SK-N-SH (cell line): ENCODE measurements around the gene LYG2. TPM values are rescaled to one million over a fixed set of nuclear protein-coding genes. Genes with fewer than 3 reads are reported as not detected.

Experiments
- CTCF ChIA-PET: fragments of 300-600, 350-600 bp; formaldehyde crosslinking; extraction: SDS; loops from one replicate; lab custom pipeline; 2021; lab: Yijun Ruan, JAX
- POLR2A ChIA-PET: fragments of 350-600 bp; sonication (Branson Sonifier 250); formaldehyde crosslinking; extraction: SDS; loops from one replicate; lab custom pipeline; 2020; ENCODE audit warnings: antibody characterized with exemption, inconsistent platforms; lab: Yijun Ruan, JAX
- DNase-seq: peaks from one replicate; pipeline ENCODE4 v3.0.0; 2012
- H2AFZ ChIP-seq: fragments of 200-600 bp; sonication (generic); 2 replicates; pipeline ENCODE4 v1.8.1; 2016; ENCODE audit warnings: antibody characterized with exemption, mild to moderate bottlenecking, low read depth
- H3F3A ChIP-seq: fragments of 200-600 bp; sonication (generic); replicated peaks from 2 replicates; pipeline ENCODE3; 2016; ENCODE audit warnings: antibody characterized with exemption, mild to moderate bottlenecking; ENCODE audit not compliant: insufficient read depth
- H3K27ac ChIP-seq, 2 experiments: fragments of 200-500 bp in 1 of 2; fragments of 200-600 bp in 1 of 2; sonication (Bioruptor generic) in 1 of 2; sonication (generic), shearing (Covaris generic) in 1 of 2; 2 replicates each; pipeline versions ENCODE4 v1.5.1 to v1.6.1; 2014 to 2016; ENCODE audit warnings: low read depth in 2 of 2, inconsistent platforms in 1 of 2, low read length in 1 of 2, mild to moderate bottlenecking in 1 of 2, mixed read lengths in 1 of 2
- H3K27me3 ChIP-seq: fragments of 200-600 bp; sonication (generic), shearing (Covaris generic); 2 replicates; pipeline ENCODE4 v1.6.1; 2016; ENCODE audit warnings: mixed run types; ENCODE audit not compliant: insufficient read depth
- H3K36me3 ChIP-seq, 2 experiments: fragments of 200-500 bp in 1 of 2; fragments of 200-600 bp in 1 of 2; sonication (Bioruptor generic) in 1 of 2; sonication (generic) in 1 of 2; replicated peaks in 1 of 2; 2 replicates each; pipeline versions ENCODE3 to v1.5.1; 2014 to 2016; ENCODE audit warnings: low read length in 1 of 2, mild to moderate bottlenecking in 1 of 2; ENCODE audit not compliant: insufficient read depth in 2 of 2, control insufficient read depth in 1 of 2
- H3K4me1 ChIP-seq, 2 experiments: fragments of 200-500 bp in 1 of 2; fragments of 200-600 bp in 1 of 2; sonication (Bioruptor generic) in 1 of 2; sonication (generic), shearing (Covaris generic) in 1 of 2; 2 replicates each; pipeline versions ENCODE4 v1.5.1 to v1.6.1; 2014 to 2016; ENCODE audit warnings: low read depth in 1 of 2, low read length in 1 of 2, mixed run types in 1 of 2; ENCODE audit not compliant: insufficient read depth in 2 of 2, control insufficient read depth in 1 of 2
- H3K4me2 ChIP-seq: fragments of 200-600 bp; sonication (generic), shearing (Covaris generic); 2 replicates; pipeline ENCODE4 v1.6.1; 2017; ENCODE audit warnings: mixed run types
- H3K4me3 ChIP-seq, 2 experiments: fragments of 200-500 bp in 1 of 2; fragments of 200-600 bp in 1 of 2; sonication (Bioruptor generic) in 1 of 2; sonication (generic), shearing (Covaris generic) in 1 of 2; 2 replicates each; pipeline versions ENCODE4 v1.5.1 to v1.8.1; 2014 to 2016; ENCODE audit warnings: low read depth in 2 of 2, inconsistent platforms in 1 of 2, low read length in 1 of 2, mild to moderate bottlenecking in 1 of 2, mixed read lengths in 1 of 2, moderate library complexity in 1 of 2
- H3K79me2 ChIP-seq: fragments of 200-600 bp; sonication (generic); 2 replicates; pipeline ENCODE4 v1.8.1; 2017; ENCODE audit warnings: mild to moderate bottlenecking; ENCODE audit not compliant: insufficient read depth
- H3K9ac ChIP-seq: fragments of 200-600 bp; sonication (generic); 2 replicates; pipeline ENCODE4 v1.6.1; 2017; ENCODE audit warnings: mixed run types
- H3K9me2 ChIP-seq: fragments of 200-600 bp; sonication (generic); 2 replicates; pipeline ENCODE4 v1.6.1; 2017; ENCODE audit warnings: mixed run types
- H3K9me3 ChIP-seq: fragments of 200-600 bp; sonication (generic); 2 replicates; pipeline ENCODE4 v1.6.1; 2017; ENCODE audit warnings: mixed run types, mild to moderate bottlenecking, moderate library complexity
- H4K20me1 ChIP-seq: fragments of 200-600 bp; sonication (generic); 2 replicates; pipeline ENCODE4 v1.6.1; 2017; ENCODE audit warnings: mild to moderate bottlenecking, mixed run types; ENCODE audit not compliant: insufficient read depth
- CTCF ChIP-seq: fragments of 200-600 bp; sonication (generic); IDR thresholded peaks from 2 replicates; pipeline ENCODE4 v1.6.1; 2017; ENCODE audit warnings: antibody characterized with exemption, mild to moderate bottlenecking, moderate library complexity
- WGBS: methylation state at CpG from one replicate; pipeline ENCODE4 v1.1.6; 2017; ENCODE audit warnings: low lambda C conversion rate; 5-methylcytosine and 5-hydroxymethylcytosine counted together
- polyA plus RNA-seq, 3 experiments: library from polyadenylated mRNA; depleted of rRNA; stranded (reverse); fragments of >200 nt; gene quantifications; 2 replicates each; pipeline ENCODE4 v1.2.3, GENCODE V29; 2012
- TF ChIP-seq, protein P1 (sequence below): fragments of 150-350 bp; IDR thresholded peaks from 2 replicates; pipeline ENCODE4 v1.6.1; 2017; ENCODE audit warnings: antibody characterized with exemption, low read length, low read depth, borderline replicate concordance
- TF ChIP-seq, protein P2 (sequence below): IDR thresholded peaks from 2 replicates; pipeline ENCODE4 v1.4.0; 2012; ENCODE audit warnings: low read depth

The LYG2 gene
- polyA plus RNA-seq, 1 of the 3 experiments (the other 2 are of a cell fraction), result not detected

DNA sequence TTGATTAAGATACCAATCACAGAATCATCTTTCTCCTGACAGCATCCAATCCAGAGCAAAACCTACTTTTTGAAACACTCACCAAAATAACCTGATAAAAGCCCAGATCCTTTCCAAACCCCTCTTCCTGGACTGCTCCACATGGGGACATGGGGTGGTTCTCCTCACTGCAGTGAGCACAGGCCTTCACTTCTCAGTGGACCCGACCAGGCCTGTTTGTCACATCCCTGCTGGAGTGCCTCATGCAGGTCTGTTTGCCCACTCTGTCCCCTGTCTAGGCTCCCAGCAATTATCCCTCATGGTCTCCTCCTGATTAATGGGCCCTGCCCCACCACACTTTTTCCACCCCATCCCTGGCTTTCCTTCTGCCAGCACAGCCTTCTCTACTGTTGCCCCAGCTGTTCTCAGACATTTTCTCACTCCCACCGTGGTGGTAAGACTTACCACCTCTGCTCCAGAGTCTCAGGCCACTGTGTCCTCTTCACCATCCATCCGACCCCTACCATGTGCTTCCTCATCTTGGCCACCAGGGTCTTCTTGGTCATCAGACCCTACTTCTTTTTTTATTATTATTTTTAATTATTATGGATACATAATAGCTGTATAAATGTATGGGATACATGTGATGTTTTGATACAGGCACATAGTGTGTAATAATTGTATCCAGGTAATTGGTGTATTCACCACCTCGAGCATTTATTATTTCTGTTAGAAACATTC is 53.3 kb downstream of the LYG2 start:
- H2AFZ ChIP-seq, result no peak overlapping the region
- H3K4me3 ChIP-seq, result no peak overlapping the region
- WGBS, result 83% methylated on average over 4 of the region's 4 CpGs
- H3F3A ChIP-seq, result no peaks in the 10 kb centered on the region
- H3K36me3 ChIP-seq, result peaks cover 11 to 12% of the 10 kb centered on the region in 2 experiments
- no peak overlapping the region for H3K9ac ChIP-seq
- no peaks in the 10 kb centered on the region for H3K9me3 ChIP-seq
- no peaks in the 10 kb centered on the region for H3K4me1 ChIP-seq
- POLR2A ChIA-PET, result no interaction called here
- no peak overlapping the region for H3K4me2 ChIP-seq
- no peak overlapping the region for H3K27ac ChIP-seq
- H3K79me2 ChIP-seq, result no peaks in the 10 kb centered on the region
- no peaks in the 10 kb centered on the region for H3K9me2 ChIP-seq
- 0 out of 2 replicates have a peak, but pooled peaks have one; percentile 16 for TF ChIP-seq CTCF
- TF ChIP-seq, protein P1, sequence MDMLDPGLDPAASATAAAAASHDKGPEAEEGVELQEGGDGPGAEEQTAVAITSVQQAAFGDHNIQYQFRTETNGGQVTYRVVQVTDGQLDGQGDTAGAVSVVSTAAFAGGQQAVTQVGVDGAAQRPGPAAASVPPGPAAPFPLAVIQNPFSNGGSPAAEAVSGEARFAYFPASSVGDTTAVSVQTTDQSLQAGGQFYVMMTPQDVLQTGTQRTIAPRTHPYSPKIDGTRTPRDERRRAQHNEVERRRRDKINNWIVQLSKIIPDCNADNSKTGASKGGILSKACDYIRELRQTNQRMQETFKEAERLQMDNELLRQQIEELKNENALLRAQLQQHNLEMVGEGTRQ, result no peak
- TF ChIP-seq, all 33 proteins: peak for 1
- no peaks in the 10 kb centered on the region for H4K20me1 ChIP-seq
- DNase-seq, result no peak
- CTCF ChIA-PET, result no interaction called here
- no peaks in the 10 kb centered on the region for H3K27me3 ChIP-seq

- ChIA-PET CTCF (no interaction called here), POLR2A (no interaction called here)
- H3F3A ChIP-seq, result no peaks in the 10 kb centered on the region
- no peak overlapping the region for H2AFZ ChIP-seq
- TF ChIP-seq, protein P2, sequence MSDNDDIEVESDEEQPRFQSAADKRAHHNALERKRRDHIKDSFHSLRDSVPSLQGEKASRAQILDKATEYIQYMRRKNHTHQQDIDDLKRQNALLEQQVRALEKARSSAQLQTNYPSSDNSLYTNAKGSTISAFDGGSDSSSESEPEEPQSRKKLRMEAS, result no peak
- TF ChIP-seq, protein P1, result no peak
- no peak overlapping the region for H3K4me3 ChIP-seq
- no peaks in the 10 kb centered on the region for H3K9me3 ChIP-seq
- DNase-seq, result no peak
- H3K27me3 ChIP-seq, result no peaks in the 10 kb centered on the region
- peaks cover 19 to 28% of the 10 kb centered on the region in 2 experiments for H3K36me3 ChIP-seq
- H3K4me2 ChIP-seq, result no peak overlapping the region
- no peaks in the 10 kb centered on the region for H4K20me1 ChIP-seq
- 92% methylated on average over 6 of the region's 7 CpGs for WGBS
- H3K27ac ChIP-seq, result no peak overlapping the region
- H3K9me2 ChIP-seq, result no peaks in the 10 kb centered on the region
- no peak overlapping the region for H3K9ac ChIP-seq
- no peaks in the 10 kb centered on the region for H3K4me1 ChIP-seq
- H3K79me2 ChIP-seq, result no peaks in the 10 kb centered on the region
Observed at GRCh38 chr2:99200076-99200800, 55.2 kb downstream of the LYG2 start.
